Ovary (tissue), 9 donors: ENCODE results near the gene MBNL1. TPM values are rescaled to one million over a fixed set of nuclear protein-coding genes. Genes with fewer than 3 reads are reported as not detected.

ENCODE experiments used
- DNase-seq, 5 donors: peaks; one replicate each; pipeline ENCODE4 v3.0.0-alpha.2; 2019 to 2020
- H3K27ac ChIP-seq, 2 donors: fragments of 200-600 bp; one replicate each; pipeline versions ENCODE4 v1.5.1 to v1.8.0; 2019 to 2022
- H3K27me3 ChIP-seq: fragments of 200-600 bp; one replicate; pipeline ENCODE4 v1.8.0; 2022
- H3K36me3 ChIP-seq: fragments of 200-600 bp; sonication (generic); one replicate; pipeline ENCODE4 v1.5.1; 2019
- H3K4me1 ChIP-seq: one replicate; pipeline ENCODE4 v1.8.1; 2013; ENCODE audit warnings: mild to moderate bottlenecking, moderate library complexity; ENCODE audit not compliant: insufficient read depth
- H3K4me3 ChIP-seq: fragments of 200-600 bp; sonication (generic); one replicate; pipeline ENCODE4 v1.5.1; 2017
- H3K9me3 ChIP-seq, 2 donors: fragments of 200-600 bp in 1 of 2; sonication (generic) in 1 of 2; one replicate each; pipeline versions ENCODE4 v1.5.1 to v1.8.1; 2013 to 2019; ENCODE audit warnings: mild to moderate bottlenecking in 1 of 2, moderate library complexity in 1 of 2
- CTCF ChIP-seq, 3 donors: fragments of 450-650 bp in 2 of 3; fragments of 200-600 bp in 1 of 3; IDR thresholded peaks; one replicate each; pipeline versions ENCODE4 v1.5.1 to v1.8.0; 2016 to 2022; ENCODE audit warnings: antibody characterized with exemption in 3 of 3, mild to moderate bottlenecking in 1 of 3
- EP300 ChIP-seq: sonication (generic); formaldehyde crosslinking; IDR thresholded peaks from one replicate; pipeline ENCODE4 v1.6.1; 2017; ENCODE audit warnings: antibody characterized with exemption
- POLR2A ChIP-seq: fragments of 450-650 bp; IDR thresholded peaks from one replicate; pipeline ENCODE4 v1.6.1; 2017; ENCODE audit warnings: antibody characterized with exemption, mild to moderate bottlenecking, moderate library complexity
- WGBS, 3 donors: extraction: QIAGEN DNeasy Blood & Tissue Kit in 1 of 3; methylation state at CpG; one replicate each; pipeline versions ENCODE4 v1.1.5 to v1.1.7; 2013 to 2017; 5-methylcytosine and 5-hydroxymethylcytosine counted together
- intact Hi-C, 4 donors: fragments of 100-400 bp; cut with DNase I; formaldehyde crosslinking; loops; one replicate each; pipeline versions ENCODE4 v1.11.0 to v1.15.1; 2022 to 2023
- polyA plus RNA-seq, 2 donors: library from polyadenylated mRNA; stranded (reverse); fragments of 200-250 nt in 1 of 2; fragments of 350-450 nt in 1 of 2; fragmentation: Illumina TruSeq in 1 of 2; extraction: RNeasy Lipid Tissue Mini Kit (QIAGEN cat#74804) in 1 of 2; gene quantifications; one replicate each; pipeline ENCODE4 v1.2.3, GENCODE V29; 2013 to 2014
- total RNA-seq, 7 donors: library from RNA; depleted of rRNA in 2 of 7; stranded (reverse); fragments of >200 nt in 2 of 7; fragmentation: NEBNext Ultra II Directional in 3 of 7; extraction: Animal tissue kit (Norgen Biotek cat#: 25700) in 3 of 7; gene quantifications; one replicate each; pipeline versions ENCODE4 v1.1.0 to v1.2.4, GENCODE V29; 2016 to 2023
- donor health status: DM: no; HTN: no; CAD: no; lungs with moderate emphysema.
- donor health status: DM: no; HTN: no; CAD: no.
- donor health status: Bipolar disorder and iron deficiency.
- donor health status: DM: yes; HTN: yes; CAD: no.
- donor health status: DM: no; HTN: no; CAD: no.
- donor health status: DM: yes; HTN: yes; CAD: no.

MBNL1 gene
- total and polyA plus RNA-seq, 9 donors: 39.7 to 152 (median 123) TPM

DNA sequence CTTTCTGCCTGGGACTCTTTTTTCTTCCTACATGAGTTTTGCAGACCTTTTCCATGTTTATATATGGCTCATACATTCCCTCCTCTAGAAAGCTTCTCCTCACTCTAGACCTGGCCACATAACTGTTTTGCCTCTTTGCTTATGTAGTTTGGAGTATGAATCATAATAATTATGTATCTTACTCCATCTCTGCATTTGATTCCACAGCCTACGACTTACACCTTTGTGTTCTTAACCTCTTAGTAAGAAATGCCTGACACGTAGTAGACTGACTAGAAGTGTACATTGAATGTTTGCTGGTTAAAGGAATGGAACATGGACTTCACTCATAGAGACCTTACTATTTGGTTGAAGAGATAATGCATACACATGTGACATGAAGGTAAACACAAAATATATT lies 56.4 kb downstream of the MBNL1 start:
- TF ChIP-seq EP300 (no peak), CTCF (IDR thresholded peaks at IDR 0.05) (no peak), POLR2A (no peak)
- WGBS, 3 donors: 91 to 93% (median 93%) methylated on average over 2 of the region's 2 CpGs
- Histone ChIP-seq H3K27me3 (no peaks in the 10 kb centered on the region), H3K4me1 (peaks cover 3% of the 10 kb centered on the region), H3K9me3 (no peaks in the 10 kb centered on the region), H3K27ac (no peak overlapping the region), H3K36me3 (no peaks in the 10 kb centered on the region), H3K4me3 (no peak overlapping the region)
- intact Hi-C loops: no loop called here
- no peak for DNase-seq

- no peak for TF ChIP-seq EP300
- no peak for TF ChIP-seq POLR2A
- TF ChIP-seq CTCF (IDR thresholded peaks at IDR 0.05): no peak
- Histone ChIP-seq H3K27me3 (no peaks in the 10 kb centered on the region), H3K9me3 (no peaks in the 10 kb centered on the region), H3K4me1 (peaks cover 3% of the 10 kb centered on the region), H3K27ac (no peak overlapping the region), H3K36me3 (no peaks in the 10 kb centered on the region), H3K4me3 (no peak overlapping the region)
- intact Hi-C loops: no loop called here
- DNase-seq: no peak
- WGBS, 3 donors: 97 to 99% (median 98%) methylated on average over 2 of the region's 2 CpGs
These were observed 58.5 kb downstream of the MBNL1 start for GRCh38 chr3:152327203-152327602.

- 26 to 34% (median 30%) methylated on average over 3 of the region's 3 CpGs for WGBS, 3 donors
- Histone ChIP-seq H3K9me3 (no peaks in the 10 kb centered on the region), H3K27ac (no peak overlapping the region), H3K27me3 (no peaks in the 10 kb centered on the region), H3K4me3 (no peak overlapping the region), H3K36me3 (no peaks in the 10 kb centered on the region), H3K4me1 (peaks cover 2% of the 10 kb centered on the region)
- intact Hi-C loops: no loop called here
- DNase-seq: no peak
- TF ChIP-seq EP300 (no peak), POLR2A (no peak), CTCF (IDR thresholded peaks at IDR 0.05) (no peak)
These were observed 60.1 kb downstream of the MBNL1 start for GRCh38 chr3:152328841-152329240.

GRCh38 chr3:152330559-152330958 lies 61.8 kb downstream of the MBNL1 start:
- Histone ChIP-seq H3K27ac (no peak overlapping the region), H3K4me1 (peaks cover 6% of the 10 kb centered on the region), H3K27me3 (no peaks in the 10 kb centered on the region), H3K9me3 (no peaks in the 10 kb centered on the region), H3K36me3 (no peaks in the 10 kb centered on the region), H3K4me3 (no peak overlapping the region)
- no peak for DNase-seq
- no peak for TF ChIP-seq EP300
- no peak for TF ChIP-seq POLR2A
- TF ChIP-seq CTCF (IDR thresholded peaks at IDR 0.05): no peak
- 79 to 85% (median 85%) methylated on average over 2 of the region's 2 CpGs for WGBS, 3 donors
- intact Hi-C loops: no loop called here
